OCI-LY3 (cell line): ENCODE data around the gene FAM217B.

Experiments
- EZH2phosphoT487 ChIP-seq: fragments of 200-600 bp; shearing (Covaris generic); IDR thresholded peaks from 2 replicates; pipeline ENCODE4 v1.6.1; 2018; ENCODE audit warnings: antibody characterized with exemption, mixed run types, low read depth
- TF ChIP-seq, protein P1 (sequence below): fragments of 200-600, 300-600 bp; sonication (generic); IDR thresholded peaks from 2 replicates; pipeline ENCODE4 v1.5.1; 2014; ENCODE audit warnings: antibody characterized with exemption, low read length, low read depth

DNA sequence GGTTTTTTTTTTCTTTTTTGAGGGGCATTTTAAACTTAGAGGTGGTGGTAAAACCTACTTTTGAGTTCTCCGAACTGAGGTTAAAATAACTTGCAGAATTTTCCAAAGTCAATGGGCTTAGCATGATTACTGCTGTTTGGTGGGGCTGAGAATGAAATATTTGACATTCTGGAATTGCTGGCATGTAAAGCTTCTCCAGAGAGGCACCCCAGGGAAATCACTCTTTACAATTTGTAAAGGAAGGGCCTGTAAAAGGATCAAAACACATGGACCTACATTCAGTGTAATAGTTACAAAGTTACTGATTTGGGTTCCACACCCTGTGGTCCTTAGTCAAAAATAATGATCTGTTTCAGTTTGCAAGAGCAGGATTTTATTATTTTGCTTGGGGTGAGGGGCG lies 5.5 kb downstream of the FAM217B start:
- TF ChIP-seq, protein P1, sequence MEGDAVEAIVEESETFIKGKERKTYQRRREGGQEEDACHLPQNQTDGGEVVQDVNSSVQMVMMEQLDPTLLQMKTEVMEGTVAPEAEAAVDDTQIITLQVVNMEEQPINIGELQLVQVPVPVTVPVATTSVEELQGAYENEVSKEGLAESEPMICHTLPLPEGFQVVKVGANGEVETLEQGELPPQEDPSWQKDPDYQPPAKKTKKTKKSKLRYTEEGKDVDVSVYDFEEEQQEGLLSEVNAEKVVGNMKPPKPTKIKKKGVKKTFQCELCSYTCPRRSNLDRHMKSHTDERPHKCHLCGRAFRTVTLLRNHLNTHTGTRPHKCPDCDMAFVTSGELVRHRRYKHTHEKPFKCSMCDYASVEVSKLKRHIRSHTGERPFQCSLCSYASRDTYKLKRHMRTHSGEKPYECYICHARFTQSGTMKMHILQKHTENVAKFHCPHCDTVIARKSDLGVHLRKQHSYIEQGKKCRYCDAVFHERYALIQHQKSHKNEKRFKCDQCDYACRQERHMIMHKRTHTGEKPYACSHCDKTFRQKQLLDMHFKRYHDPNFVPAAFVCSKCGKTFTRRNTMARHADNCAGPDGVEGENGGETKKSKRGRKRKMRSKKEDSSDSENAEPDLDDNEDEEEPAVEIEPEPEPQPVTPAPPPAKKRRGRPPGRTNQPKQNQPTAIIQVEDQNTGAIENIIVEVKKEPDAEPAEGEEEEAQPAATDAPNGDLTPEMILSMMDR: no peak
- no peak for TF ChIP-seq EZH2phosphoT487
